ENCODE measurements around the gene KCNQ1. TPM values are rescaled to one million over a fixed set of nuclear protein-coding genes. Genes with fewer than 3 reads are reported as not detected.

KCNQ1 gene
- total RNA-seq, 1 experiment from 2014 or later = 10.7 TPM

DNA sequence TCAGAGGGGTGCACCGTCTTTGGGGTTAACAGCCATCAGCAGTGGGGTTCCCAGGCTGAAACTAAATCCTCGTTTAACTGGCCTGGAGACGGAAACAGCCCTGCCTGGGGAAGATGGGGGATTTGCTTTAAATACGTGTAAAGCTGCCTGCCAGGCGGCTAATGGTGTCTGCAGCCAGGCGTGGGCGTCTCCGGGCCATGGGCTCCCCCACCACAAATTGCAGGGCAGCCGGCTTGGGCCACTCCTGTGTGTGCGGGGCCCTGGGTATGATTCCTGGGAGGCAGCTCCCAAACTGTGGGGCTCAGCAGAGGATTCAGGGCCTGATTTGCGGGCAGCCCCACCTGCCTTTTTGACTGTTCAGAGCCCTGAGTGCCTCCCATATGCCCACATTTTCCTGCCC lies 110.5 kb downstream of the KCNQ1 start:
- CTCF ChIA-PET = no interaction called here
- Histone ChIP-seq H4K20me1 (ENCODE audit: insufficient read depth) (no peaks in the 10 kb centered on the region), H3K27me3 (ENCODE audit: insufficient read depth, low read length) (no peaks in the 10 kb centered on the region), H3K27ac (ENCODE audit: low read depth, low read length) (no peak overlapping the region), H3K4me1 (ENCODE audit: control insufficient read depth in 1 of 2, insufficient read depth in 2 of 2, low read length in 2 of 2) (no peaks in the 10 kb centered on the region), H3K4me3 (replicated peaks in 1 of 2; ENCODE audit: low read depth in 1 of 2, low read length in 2 of 2) (no peak overlapping the region), H2AFZ (ENCODE audit: low read depth, low read length, poor library complexity, severe bottlenecking) (no peak overlapping the region), H3K9ac (ENCODE audit: low read length) (no peak overlapping the region), H3K4me2 (ENCODE audit: low read length) (no peak overlapping the region), H3K79me2 (ENCODE audit: insufficient read depth, low read length) (no peaks in the 10 kb centered on the region), H3K36me3 (ENCODE audit: control insufficient read depth in 1 of 2, insufficient read depth in 2 of 2, low read length in 2 of 2) (no peaks in the 10 kb centered on the region), H3K9me2 (ENCODE audit: insufficient read depth) (no peaks in the 10 kb centered on the region), H3K9me3 (ENCODE audit: control insufficient read depth in 1 of 2, insufficient read depth in 1 of 2, low read depth in 1 of 2, low read length in 2 of 2) (no peaks in the 10 kb centered on the region)
- no peak for ATAC-seq
- RAD21 ChIA-PET (ENCODE audit: low non-redundant PET in 1 of 2, low total read pairs in 2 of 2, uncharacterized antibody in 2 of 2, unreplicated experiment in 2 of 2) = no interaction called here
- intact Hi-C loops (cut with micrococcal nuclease) = no loop called here
- no peak for TF ChIP-seq CEBPB (IDR thresholded peaks at IDR 0.05; ENCODE audit: low read depth)
- TF ChIP-seq, protein P1, sequence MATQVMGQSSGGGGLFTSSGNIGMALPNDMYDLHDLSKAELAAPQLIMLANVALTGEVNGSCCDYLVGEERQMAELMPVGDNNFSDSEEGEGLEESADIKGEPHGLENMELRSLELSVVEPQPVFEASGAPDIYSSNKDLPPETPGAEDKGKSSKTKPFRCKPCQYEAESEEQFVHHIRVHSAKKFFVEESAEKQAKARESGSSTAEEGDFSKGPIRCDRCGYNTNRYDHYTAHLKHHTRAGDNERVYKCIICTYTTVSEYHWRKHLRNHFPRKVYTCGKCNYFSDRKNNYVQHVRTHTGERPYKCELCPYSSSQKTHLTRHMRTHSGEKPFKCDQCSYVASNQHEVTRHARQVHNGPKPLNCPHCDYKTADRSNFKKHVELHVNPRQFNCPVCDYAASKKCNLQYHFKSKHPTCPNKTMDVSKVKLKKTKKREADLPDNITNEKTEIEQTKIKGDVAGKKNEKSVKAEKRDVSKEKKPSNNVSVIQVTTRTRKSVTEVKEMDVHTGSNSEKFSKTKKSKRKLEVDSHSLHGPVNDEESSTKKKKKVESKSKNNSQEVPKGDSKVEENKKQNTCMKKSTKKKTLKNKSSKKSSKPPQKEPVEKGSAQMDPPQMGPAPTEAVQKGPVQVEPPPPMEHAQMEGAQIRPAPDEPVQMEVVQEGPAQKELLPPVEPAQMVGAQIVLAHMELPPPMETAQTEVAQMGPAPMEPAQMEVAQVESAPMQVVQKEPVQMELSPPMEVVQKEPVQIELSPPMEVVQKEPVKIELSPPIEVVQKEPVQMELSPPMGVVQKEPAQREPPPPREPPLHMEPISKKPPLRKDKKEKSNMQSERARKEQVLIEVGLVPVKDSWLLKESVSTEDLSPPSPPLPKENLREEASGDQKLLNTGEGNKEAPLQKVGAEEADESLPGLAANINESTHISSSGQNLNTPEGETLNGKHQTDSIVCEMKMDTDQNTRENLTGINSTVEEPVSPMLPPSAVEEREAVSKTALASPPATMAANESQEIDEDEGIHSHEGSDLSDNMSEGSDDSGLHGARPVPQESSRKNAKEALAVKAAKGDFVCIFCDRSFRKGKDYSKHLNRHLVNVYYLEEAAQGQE (IDR thresholded peaks at IDR 0.05; ENCODE audit: low read depth) = no peak
- TF ChIP-seq, protein P2, sequence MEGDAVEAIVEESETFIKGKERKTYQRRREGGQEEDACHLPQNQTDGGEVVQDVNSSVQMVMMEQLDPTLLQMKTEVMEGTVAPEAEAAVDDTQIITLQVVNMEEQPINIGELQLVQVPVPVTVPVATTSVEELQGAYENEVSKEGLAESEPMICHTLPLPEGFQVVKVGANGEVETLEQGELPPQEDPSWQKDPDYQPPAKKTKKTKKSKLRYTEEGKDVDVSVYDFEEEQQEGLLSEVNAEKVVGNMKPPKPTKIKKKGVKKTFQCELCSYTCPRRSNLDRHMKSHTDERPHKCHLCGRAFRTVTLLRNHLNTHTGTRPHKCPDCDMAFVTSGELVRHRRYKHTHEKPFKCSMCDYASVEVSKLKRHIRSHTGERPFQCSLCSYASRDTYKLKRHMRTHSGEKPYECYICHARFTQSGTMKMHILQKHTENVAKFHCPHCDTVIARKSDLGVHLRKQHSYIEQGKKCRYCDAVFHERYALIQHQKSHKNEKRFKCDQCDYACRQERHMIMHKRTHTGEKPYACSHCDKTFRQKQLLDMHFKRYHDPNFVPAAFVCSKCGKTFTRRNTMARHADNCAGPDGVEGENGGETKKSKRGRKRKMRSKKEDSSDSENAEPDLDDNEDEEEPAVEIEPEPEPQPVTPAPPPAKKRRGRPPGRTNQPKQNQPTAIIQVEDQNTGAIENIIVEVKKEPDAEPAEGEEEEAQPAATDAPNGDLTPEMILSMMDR (IDR thresholded peaks at IDR 0.05 in 2 of 3, conservative IDR thresholded peaks at IDR 0.05 in 1 of 3; ENCODE audit: borderline replicate concordance in 1 of 3, insufficient read depth in 1 of 3, low read depth in 2 of 3, low read length in 2 of 3) = no peak
- no peak for TF ChIP-seq POLR2A (IDR thresholded peaks at IDR 0.05; ENCODE audit: borderline replicate concordance, extremely low read depth, insufficient read depth, insufficient read length)
- TF ChIP-seq ZFX (IDR thresholded peaks at IDR 0.05) = no peak
- TF ChIP-seq, protein P3, sequence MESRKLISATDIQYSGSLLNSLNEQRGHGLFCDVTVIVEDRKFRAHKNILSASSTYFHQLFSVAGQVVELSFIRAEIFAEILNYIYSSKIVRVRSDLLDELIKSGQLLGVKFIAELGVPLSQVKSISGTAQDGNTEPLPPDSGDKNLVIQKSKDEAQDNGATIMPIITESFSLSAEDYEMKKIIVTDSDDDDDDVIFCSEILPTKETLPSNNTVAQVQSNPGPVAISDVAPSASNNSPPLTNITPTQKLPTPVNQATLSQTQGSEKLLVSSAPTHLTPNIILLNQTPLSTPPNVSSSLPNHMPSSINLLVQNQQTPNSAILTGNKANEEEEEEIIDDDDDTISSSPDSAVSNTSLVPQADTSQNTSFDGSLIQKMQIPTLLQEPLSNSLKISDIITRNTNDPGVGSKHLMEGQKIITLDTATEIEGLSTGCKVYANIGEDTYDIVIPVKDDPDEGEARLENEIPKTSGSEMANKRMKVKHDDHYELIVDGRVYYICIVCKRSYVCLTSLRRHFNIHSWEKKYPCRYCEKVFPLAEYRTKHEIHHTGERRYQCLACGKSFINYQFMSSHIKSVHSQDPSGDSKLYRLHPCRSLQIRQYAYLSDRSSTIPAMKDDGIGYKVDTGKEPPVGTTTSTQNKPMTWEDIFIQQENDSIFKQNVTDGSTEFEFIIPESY (IDR thresholded peaks at IDR 0.05; ENCODE audit: extremely low read depth, insufficient replicate concordance, low read length) = no peak
- TF ChIP-seq EZH2phosphoT487 (IDR thresholded peaks at IDR 0.05; ENCODE audit: borderline replicate concordance) = no peak
- TF ChIP-seq, protein P4, sequence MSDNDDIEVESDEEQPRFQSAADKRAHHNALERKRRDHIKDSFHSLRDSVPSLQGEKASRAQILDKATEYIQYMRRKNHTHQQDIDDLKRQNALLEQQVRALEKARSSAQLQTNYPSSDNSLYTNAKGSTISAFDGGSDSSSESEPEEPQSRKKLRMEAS (IDR thresholded peaks at IDR 0.05) = no peak
- no peak for TF ChIP-seq SRF (IDR thresholded peaks at IDR 0.05; ENCODE audit: low read depth)
- TF ChIP-seq SP1 (IDR thresholded peaks at IDR 0.05; ENCODE audit: low read depth) = no peak
- TF ChIP-seq FOSL1 (IDR thresholded peaks at IDR 0.05; ENCODE audit: low read depth) = no peak
- TF ChIP-seq EZH2 (IDR thresholded peaks at IDR 0.05) = no peak
- no peak for TF ChIP-seq ELF1 (IDR thresholded peaks at IDR 0.05; ENCODE audit: borderline replicate concordance, low read depth)
- no peak for TF ChIP-seq RAD21 (IDR thresholded peaks at IDR 0.05; ENCODE audit: low read depth)
- no peak for TF ChIP-seq TCF7L2 (IDR thresholded peaks at IDR 0.05; ENCODE audit: borderline replicate concordance, extremely low read depth, insufficient read depth, insufficient read length)
- TF ChIP-seq CBX3 (IDR thresholded peaks at IDR 0.05; ENCODE audit: low read depth) = no peak
- TF ChIP-seq ZNF274 (IDR thresholded peaks at IDR 0.05; ENCODE audit: low read depth, low read length) = no peak
- DNase-seq (ENCODE audit: low read depth, low spot score) = no peak
- POLR2A ChIA-PET = no interaction called here
- BruUV-seq (replicated peaks) = no TSS peak
